ENCODE results near the gene RTN1. TPM values are rescaled to one million over a fixed set of nuclear protein-coding genes. Genes with fewer than 3 reads are reported as not detected.
A peak's percentile ranks its signal among the peaks of the same experiment; 100 is the strongest.

The RTN1 gene
- total and polyA plus RNA-seq, 2 donors (not counting 1 experiment from before 2014, with no cell fraction given): 0.34 TPM; not detected in 1

- WGBS (ENCODE audit: insufficient coverage): 78% methylated on average over 5 of the region's 8 CpGs
Observed at GRCh38 chr14:59688224-59689170, 182.1 kb downstream of the RTN1 start.

More at GRCh38 chr14:59688224-59689170, 182.1 kb downstream of the RTN1 start:
- ATAC-seq (ENCODE audit: low read depth): peak; percentile 28
- ChIA-PET POLR2A (no interaction called here), CTCF (no interaction called here)
- Histone ChIP-seq H3K9me3 (ENCODE audit: control extremely low read depth in 1 of 3, control insufficient read depth in 2 of 3, insufficient read depth in 1 of 3, low read length in 2 of 3) (peaks cover 0 to 10% (median 1%) of the 10 kb centered on the region in 3 donors), H3K9ac (ENCODE audit: low read length) (no peak overlapping the region), H3K79me2 (ENCODE audit: control insufficient read depth, insufficient read depth, low read length) (no peaks in the 10 kb centered on the region), H3K4me1 (ENCODE audit: control insufficient read depth in 2 of 2, insufficient read depth in 2 of 2, low read length in 2 of 2) (no peaks in the 10 kb centered on the region), H4K20me1 (ENCODE audit: control insufficient read depth, insufficient read depth, low read length, poor library complexity, severe bottlenecking) (no peaks in the 10 kb centered on the region), H3K27me3 (replicated peaks in 1 of 4; ENCODE audit: control extremely low read depth in 1 of 4, control insufficient read depth in 3 of 4, insufficient read depth in 4 of 4, low read length in 3 of 4) (no peaks in the 10 kb centered on the region), H3K27ac (ENCODE audit: low read length in 2 of 2) (no peak overlapping the region), H3K36me3 (replicated peaks in 1 of 2; ENCODE audit: control extremely low read depth in 1 of 2, control insufficient read depth in 1 of 2, extremely low read depth in 1 of 2, insufficient read depth in 2 of 2, low read length in 1 of 2) (no peaks in the 10 kb centered on the region), H2AFZ (ENCODE audit: insufficient read depth, low read depth, low read length, poor library complexity, severe bottlenecking) (no peak overlapping the region), H3K4me2 (replicated peaks; ENCODE audit: low read depth, low read length, poor library complexity, severe bottlenecking) (no peak overlapping the region), H3K4me3 (ENCODE audit: control extremely low read depth in 1 of 5, extremely low read depth in 1 of 5, insufficient read depth in 1 of 5, low read depth in 2 of 5, low read length in 4 of 5) (no peak overlapping the region)
- peak; percentile 12 for DNase-seq
- TF ChIP-seq CTCF (IDR thresholded peaks at IDR 0.05) (peak; percentile 50), EZH2 (IDR thresholded peaks at IDR 0.05; ENCODE audit: borderline replicate concordance, insufficient read depth, low read depth, low read length, poor library complexity, severe bottlenecking) (no peak)
- H3K27ac Mint-ChIP-seq: no peak overlapping the region
- peaks cover 11% of the 10 kb centered on the region for H3K27me3 Mint-ChIP-seq
- intact Hi-C loops (cut with micrococcal nuclease): no loop called here
- H3K4me1 Mint-ChIP-seq: no peaks in the 10 kb centered on the region
- no peak overlapping the region for H3K4me3 Mint-ChIP-seq
- peaks cover 2% of the 10 kb centered on the region for H3K9me3 Mint-ChIP-seq (ENCODE audit: insufficient read depth)
